ENCODE results near the gene COMMD10.

- TF ChIP-seq CTCF (IDR thresholded peaks at IDR 0.05) (no peak), POLR2A (IDR thresholded peaks at IDR 0.05) (no peak)
Measured at GRCh38 chr5:116090302-116090701, 5.5 kb downstream of the COMMD10 start.

Data from Peyer's patch (tissue), 4 donors.